Kidney tubule cell (primary cell): ENCODE results near the gene HRCT1.
"Not testable (repeated sequence)": the region's sequence is repeated elsewhere in the genome, so short reads cannot be mapped to it uniquely, and the experiment has no call there.

ENCODE experiments used
- DNase-seq: peaks from one replicate; pipeline ENCODE4 v3.0.0-alpha.2; 2018; ENCODE audit warnings: low spot score

The HRCT1 gene

DNA sequence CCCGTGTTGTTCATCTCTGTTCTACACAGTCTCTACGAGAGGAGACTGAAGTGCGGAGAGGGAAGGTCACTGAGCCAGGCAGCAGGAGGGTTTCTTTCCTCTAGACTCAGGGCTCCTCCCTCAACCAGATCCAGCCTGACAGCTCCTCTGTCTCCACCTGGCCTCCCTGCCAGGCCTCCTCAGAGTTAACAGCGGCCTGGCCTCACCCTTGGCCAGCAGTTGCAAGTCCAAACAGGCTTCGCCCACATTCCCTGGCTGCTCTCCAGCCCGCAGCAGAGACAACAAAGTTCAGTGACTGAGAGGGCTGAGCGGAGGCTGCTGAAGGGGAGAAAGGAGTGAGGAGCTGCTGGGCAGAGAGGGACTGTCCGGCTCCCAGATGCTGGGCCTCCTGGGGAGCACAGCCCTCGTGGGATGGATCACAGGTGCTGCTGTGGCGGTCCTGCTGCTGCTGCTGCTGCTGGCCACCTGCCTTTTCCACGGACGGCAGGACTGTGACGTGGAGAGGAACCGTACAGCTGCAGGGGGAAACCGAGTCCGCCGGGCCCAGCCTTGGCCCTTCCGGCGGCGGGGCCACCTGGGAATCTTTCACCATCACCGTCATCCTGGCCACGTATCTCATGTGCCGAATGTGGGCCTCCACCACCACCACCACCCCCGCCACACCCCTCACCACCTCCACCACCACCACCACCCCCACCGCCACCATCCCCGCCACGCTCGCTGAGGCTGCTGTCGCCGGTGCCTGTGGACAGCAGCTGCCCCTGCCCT lies at the start of gene HRCT1:
Gene HRCT1, plus strand, starts transcription at position 291 of the 768 bp plus-strand sequence. Its CDS starts 86 bp downstream, at position 377.
- DNase-seq = peak; percentile 94

DNA sequence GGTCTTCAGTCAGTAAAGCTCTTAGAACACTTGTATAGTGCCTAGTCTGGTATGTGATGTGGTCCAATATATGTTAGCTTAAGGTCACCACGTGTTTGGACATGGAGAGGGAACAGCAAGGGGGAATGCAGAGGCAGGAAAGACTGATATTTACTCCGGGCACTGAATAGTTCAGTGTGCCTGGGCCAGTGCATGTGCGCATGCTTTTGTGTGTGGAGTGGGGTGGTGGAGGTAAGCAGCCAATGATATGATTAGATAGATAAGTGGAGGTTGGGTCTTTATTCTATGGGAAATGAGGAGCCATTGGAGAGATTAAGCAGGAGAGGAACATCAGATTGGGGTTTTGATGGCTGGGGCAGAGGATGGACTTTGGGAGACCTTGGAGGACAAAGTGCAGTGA lies 49.8 kb upstream of the HRCT1 start:
- DNase-seq = no peak

DNA sequence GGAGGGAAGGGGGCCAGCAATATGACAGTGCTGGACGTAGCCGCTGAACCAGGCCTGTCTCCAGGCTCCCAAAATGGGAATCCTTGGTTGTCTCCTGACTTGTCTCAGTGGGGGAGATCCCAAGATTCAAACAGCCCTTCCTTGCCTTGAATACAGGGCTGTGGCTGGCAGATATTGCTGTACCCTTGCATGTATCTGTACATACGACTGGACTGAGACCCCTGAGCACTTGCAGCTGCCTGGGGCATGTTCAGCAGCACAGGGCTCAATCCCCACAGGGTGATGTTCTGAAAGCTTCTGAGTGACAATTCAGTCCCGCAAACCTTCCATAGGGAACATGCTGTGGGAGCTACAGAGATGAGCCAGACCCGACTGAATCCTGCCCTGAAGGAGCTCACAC lies 49.1 kb upstream of the HRCT1 start:
- DNase-seq = no peak

DNA sequence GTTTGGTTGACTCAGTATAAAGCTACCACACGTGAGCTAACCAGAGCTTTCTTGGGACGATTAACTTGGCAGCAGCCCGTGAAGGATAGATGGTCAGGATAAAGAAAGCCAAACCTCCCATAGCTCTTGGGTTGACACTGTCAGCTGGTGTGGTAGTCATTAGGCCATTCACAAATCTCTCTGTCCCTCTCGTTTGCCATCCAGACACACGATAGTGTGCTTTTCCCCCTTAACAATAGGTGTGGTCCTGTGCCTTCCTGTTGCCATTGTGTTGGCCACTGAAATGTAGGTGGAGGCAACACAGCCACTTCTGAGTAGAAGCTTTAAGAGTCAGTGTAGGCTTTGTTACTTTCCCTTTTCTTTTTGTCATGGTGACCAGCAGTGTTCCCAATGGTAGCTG lies 47.5 kb upstream of the HRCT1 start:
- no peak for DNase-seq

DNA sequence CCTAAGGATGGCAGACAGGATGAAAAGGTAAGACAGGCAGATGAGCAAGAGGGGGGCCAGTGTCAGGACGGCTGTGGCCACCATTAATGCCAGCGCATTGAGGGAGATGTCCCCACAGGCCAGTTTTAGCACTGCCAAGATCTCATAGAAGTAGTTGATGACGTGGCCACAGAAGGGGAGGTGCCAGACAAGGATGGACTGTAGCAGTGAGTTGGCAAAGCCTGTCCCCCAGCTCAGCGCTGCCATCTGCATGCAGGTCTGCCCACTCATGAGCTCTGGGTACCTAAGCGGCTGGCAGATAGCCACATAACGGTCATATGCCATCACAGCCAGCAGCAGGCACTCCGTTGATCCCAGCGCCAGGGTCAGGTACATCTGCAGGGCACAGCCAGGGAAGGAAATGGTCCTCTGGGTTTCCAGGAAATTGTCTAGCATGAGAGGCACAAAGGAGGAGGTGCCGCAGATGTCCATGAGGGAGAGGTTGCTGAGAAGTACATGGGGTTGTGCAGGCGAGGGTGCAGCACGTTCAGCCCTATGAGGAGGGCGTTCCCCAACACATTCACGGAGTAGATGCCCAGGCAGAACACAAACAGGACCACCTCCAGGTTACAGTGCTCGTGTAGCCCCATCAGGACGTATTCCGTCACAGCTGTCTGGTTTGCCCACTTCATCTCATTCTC lies 46.6 kb upstream of the HRCT1 start:
- peak; percentile 35 for DNase-seq

DNA sequence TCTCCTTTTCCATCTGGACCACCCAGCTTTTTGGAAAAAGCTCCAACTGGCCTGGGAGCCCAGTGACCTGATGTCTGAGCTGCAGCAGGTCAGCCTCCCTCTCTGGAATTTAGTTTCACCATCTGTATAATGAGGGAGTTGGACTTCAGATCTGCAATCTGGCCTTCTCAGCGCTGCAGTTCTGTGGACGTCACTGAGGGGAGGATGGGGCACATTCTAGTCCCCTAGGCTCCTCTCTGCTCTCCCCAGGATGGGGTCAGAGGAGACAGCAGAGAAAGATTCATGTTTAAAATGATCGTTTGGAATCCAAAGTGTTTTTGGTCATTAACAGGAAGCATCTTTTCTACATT lies 46.0 kb upstream of the HRCT1 start:
- DNase-seq = no peak

DNA sequence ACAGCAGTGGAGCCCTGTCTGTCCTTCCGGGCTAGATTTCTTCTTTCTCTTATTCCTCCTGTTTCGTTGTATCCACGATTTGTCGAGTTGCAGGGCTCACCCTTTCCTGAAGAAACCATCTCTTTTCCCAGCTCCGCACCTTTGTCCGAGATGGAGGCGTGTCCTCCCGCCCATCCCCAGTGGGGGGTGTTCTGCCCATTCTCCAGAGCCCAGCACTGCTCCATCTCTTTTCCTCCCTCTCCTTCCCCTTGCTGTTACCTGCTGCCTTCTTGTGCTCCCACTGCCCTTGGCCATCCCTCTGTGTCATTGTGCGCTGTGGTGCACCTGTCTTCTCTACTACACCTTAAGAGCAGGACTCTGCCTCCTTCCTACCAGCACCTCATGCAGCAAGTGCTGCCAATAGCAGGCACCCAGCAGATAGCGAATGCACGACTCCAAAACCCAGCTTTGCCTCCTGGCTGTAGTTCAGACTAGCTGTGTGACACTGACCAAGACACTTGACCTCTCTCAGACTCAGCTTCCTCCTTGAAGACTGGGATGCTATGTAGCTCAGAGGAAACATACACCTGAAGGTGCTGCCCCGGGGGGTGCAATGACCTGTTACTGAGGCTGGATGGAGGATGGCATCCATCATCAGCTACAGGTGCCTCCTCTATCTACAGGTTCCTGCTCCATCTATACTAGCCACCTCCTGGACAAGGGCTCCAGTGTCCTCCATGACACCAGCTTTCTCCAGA lies 44.7 kb upstream of the HRCT1 start:
- DNase-seq = no peak

DNA sequence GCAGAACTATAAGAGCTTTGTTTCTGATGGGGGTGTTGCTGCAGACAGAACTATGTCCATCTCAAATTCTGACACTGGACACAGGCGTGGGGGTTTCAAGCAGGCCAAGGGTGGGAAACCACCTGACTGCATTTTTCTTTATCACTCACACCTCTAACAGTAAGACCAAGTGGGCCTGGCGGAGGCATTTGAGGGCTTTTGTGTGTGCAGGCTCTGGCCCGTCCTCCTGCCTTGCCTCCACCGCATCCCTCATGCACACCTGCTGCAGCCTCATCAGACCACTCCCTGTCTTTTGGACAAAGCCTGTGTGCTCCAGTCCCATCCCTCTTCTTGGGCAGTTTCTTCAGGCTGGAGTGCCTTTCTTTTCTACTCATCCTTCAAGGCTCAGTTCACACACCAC lies 43.7 kb upstream of the HRCT1 start:
- no peak for DNase-seq

DNA sequence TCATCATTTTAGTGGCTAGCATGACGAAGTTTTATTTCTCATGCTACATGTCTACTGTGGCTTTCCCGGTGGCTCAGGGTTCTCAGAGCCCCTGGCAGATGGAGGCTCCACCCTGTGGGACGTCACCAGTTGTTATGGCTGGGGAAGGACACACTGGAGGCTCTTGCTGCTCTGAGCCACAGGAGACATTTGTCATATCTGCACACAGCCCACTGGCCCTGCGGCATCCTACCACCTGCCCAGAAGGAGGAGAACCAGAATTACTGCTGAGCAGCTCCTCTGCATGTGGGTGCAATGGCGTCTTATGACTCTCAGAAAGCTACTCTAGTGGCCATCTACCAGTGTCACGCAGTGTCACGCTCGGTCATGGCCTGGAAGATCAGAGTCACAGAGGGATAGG lies 42.4 kb upstream of the HRCT1 start:
- no peak for DNase-seq

DNA sequence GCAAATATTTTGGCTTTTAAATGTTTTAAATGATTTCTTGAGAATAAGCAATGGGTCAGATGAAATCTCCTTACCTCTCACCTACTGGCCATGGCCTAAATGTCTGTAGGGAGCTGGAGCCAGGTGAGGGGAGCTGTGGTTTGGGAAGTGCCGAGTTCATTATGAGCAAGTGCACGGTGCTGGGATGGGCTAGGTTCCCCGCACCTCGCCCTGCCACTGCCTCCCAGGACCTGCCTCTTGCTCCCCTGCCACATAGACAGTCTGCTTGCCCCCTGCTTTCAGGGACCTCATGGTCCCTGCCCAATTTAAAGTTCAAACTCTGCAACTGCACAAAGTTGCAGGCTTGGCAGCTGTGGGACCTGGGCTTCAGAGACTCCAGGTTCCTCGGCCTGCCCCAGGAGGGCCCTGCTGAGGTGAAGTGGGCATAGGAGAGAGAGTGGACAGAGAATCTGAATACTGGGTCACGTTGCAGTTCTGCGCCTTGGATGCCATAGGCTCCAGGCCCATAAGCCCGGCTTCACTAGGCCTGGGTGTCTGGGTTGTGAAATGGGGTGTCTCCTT lies 41.2 kb upstream of the HRCT1 start:
- no peak for DNase-seq

DNA sequence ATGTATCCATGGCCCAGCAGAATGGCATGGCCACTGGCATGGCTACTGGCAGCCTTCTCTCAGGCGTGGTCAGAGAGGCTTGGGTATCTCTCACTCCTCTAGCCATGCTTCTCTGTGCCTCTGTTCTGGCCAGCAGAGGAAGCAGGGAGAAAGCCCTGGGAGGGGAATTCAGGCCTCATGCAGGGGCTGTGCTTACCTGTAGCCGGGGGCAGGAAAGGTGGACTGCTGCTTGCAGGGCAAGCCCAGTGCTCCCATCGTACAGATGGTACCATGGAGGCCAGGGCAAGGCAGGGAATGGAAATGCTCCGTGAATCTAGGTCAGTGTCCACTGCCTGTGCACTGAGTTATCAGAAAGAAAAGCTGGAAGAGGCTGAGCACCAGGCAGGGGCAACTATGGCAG lies 38.5 kb upstream of the HRCT1 start:
- DNase-seq = no peak

DNA sequence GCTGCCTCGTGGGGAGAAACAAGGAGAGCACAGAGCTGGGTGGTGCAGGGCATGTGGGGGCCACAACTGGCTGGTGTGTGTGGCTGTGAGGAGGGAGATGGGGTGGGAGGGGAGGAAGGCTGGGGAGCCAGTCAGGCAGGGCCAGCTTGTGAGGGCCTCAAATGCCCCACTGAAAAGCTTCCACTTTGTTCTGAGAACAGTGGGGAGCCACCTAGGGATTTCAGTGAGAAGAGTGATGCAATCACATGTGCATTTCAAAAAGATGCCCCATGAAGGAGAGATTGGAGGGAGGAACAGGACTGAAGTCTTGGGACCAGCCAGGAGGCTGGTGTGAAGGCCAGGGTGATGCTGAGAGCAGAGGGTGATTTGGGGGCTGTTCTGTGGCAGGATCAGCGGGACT lies 37.1 kb upstream of the HRCT1 start:
- DNase-seq = no peak

DNA sequence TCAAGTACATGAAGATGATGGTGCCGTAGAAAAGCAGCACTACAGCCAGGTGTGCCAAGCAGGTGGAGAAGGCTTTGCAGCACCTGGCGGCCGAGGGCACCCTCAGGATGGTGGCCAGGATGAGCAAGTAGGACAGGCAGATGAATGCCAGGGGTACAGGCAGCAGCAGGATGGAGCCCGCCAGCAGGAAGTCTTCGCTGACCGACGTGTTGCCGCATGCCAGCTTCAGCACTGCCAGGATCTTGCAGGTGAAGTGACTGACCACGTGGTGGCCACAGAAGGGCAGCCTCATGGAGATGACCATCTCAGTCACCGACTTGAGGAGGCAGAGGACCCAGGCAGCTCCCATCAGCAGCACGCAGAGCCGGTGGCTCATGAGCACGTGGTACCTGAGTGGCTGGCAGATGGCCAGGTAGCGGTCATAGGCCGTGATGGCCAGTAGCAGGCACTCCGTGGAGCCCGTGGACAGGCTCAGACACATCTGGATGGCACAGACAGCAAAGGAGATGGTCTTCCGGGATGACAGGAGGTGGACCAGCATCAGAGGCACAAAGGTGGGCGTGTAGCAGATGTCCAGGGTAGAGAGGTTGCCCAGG lies 36.3 kb upstream of the HRCT1 start:
- no peak for DNase-seq

DNA sequence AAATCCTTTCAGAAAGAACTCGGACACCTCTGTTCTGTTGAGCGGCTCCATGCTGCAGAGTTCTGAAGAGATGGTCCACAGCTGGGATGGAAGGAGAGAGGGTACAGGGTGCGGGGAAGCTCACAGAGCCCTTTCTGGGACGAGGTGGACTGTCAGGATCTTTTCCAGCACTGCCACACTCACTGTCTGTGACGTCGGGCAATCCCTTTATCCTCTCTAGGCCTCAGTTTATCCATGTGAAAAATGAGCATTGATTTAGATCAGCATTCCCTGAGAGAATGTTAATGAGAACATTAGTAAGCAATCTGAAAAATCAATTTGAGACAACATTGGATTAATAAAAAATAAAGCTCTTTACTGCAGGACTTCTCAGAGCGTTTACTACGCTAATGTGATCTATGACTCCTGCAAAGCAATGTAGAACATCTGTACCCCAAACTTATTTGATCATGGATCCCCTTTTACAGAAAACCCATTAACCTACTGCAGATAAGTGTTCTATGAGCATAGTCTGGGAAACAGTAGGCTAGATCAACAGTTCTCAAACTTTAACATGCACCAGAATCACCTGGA lies 35.6 kb upstream of the HRCT1 start, which contains the start of gene OR13J1:
Gene OR13J1, minus strand, starts transcription at position 51 of the 573 bp plus-strand sequence. Its CDS starts 0 bp downstream, at position 51.
- no peak for DNase-seq

DNA sequence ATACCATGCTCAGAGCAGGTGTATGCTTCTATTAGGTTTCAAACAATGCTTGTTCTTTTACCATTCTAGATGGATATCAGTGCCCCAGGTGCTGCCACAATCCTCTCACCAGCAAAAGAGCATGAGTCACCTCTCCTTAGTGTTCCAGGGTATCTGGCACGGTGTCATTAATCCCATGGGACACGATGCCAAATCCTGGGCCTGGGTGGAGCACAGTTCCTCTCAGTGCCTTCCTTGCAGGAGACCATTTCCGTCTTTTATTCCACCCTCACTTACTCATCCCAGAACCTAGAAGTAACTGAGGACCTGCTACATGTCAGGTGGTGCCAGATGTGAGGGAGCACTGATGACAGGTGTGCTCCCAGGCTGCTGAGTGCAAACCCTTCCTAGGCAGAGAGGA lies 34.5 kb upstream of the HRCT1 start:
- DNase-seq = peak; percentile 28

DNA sequence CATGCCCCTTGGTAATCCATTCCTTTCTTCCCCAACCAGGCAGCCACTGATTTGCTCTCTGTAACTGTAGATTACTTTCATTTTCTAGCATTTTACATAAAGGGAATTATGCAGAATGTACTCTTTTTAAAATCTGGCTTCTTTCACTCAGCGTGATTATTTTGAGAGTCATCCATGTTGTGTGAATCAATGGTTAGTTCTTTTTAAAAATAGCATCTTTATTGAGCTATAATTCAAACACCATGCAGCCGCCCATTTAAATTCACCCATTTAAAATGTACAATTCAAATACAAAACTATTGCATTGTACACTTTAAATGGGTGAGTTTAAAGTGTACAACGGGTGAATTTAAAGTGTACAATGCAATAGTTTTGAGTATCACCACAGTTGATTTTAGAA lies 33.5 kb upstream of the HRCT1 start:
- DNase-seq = no peak

DNA sequence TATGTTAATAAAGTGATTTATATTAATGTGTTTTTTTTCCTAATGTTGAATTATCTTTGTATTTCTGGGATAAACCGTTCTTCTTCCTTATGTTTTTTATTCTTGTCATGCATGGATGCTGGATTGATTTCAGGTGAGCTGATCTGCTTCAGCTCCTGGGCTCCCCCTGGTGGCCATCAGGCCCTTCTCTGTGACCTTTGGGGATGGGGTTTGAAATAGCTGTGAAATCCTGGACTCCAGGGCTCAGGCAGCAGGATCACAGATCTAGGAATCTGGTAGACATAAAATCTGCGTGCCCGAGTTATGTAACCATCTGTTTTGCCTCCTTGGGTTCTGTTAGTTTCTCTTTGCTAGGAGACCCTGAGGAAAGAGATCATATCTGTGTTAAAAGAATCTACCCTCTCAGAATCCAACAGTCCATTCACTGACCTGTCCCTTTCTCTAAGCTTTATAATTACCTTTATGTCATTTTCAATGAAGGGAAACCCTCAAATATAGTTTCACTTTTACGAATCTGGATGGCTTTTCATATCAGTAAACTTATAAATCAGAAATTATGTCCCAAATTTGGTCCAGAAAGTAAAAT lies 23.6 kb upstream of the HRCT1 start:
- peak; percentile 76 for DNase-seq

DNA sequence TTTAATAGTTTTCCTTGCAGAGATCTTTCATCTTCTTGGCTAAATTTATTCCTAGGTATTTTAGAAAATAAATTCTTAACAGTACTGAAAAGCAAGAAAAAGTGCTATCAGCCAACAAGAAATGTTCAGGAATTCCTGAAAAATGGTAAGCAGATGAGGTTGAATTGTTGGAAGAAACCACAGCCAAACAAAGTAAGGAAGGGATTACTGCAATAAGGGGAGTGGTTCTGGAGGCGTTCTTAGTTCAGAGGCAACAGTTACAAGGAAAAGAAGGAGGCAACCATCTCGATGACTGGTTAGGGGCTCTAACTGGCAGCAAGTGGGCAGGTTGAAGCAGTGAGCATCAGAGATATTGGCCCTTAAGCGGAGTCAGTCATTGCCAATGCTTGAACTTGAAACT lies 23.0 kb upstream of the HRCT1 start:
- DNase-seq = no peak

DNA sequence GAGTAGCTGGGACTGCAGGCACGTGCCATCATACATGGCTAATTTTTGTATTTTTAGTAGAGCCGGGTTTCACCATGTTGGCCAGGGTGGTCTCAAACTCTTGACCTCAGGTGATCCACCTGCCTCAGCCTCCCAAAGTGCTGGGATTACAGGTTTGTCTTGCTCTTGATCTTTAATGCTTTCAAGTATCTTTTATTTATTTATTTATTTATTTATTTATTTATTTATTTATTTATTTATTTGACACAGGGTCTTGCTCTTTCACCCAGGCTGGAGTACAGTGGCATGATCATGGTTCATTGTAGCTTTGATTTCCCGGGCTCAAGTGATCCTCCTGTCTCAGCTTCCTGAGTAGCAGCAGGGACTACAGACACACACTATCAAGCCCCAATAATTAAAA lies 21.1 kb upstream of the HRCT1 start:
- DNase-seq = not testable (repeated sequence)

DNA sequence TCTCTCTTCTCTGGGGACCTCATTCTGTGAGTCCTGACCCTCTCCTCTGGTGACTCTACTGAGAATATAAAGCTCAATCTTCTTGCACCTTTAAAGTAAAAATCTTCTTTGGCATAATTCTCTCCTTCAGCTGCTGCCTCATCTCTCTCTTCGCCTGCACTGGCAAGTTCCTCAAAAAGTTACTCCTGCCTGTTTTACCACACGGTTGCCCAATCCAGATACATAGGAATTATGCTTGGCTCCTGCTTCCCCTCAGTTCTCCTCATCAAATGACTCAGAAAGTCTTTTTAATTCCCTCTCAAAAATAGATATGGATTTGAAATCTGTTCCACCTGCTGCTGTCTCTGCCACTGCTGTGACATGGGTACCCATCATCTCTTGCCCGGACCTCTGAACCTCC lies 14.4 kb upstream of the HRCT1 start:
- no peak for DNase-seq

DNA sequence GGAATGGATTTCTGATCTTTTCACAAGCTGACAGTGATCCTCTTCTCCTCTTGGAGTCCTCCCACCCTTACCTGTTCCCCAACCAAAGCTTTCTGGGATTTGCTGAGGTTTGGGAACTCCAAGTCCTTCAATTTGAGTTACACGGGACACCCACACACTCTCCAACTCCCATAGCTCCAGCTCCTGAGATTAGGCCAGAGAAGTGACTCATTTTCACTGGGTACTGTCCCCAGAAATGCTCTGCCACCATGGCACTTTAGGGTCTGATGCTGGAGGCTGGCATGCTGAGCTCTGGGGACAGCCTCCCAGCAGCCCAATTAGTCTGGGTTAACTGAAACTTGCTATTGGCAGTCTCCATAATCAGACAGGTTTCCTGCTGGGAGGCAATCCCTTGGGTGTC lies 14.0 kb upstream of the HRCT1 start:
- no peak for DNase-seq

DNA sequence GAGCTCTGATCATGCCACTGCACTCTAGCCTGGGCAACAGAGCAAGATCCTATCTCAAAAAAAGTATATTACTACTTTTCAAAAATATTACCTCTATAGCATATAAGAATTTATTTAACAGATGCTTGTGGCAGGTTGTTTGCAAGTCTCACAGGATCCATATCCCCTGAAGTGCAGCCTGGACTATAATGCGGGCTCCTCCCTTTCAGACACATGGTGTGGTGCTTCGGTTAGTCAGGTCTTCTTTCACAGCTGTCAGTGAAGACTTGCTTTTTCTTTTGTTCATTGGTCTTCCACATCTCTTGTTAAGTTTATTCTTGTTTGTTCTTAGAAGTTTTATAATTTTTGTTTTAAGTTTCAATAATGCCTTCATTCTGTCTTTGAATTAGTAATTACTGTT lies 9.4 kb upstream of the HRCT1 start:
- no peak for DNase-seq
